Lower lobe of right lung (tissue), 2 donors: ENCODE results near the gene DCTN1. TPM values are rescaled to one million over a fixed set of nuclear protein-coding genes. Genes with fewer than 3 reads are reported as not detected.
"Not testable (repeated sequence)": the region's sequence is repeated elsewhere in the genome, so short reads cannot be mapped to it uniquely, and the experiment has no call there.

Experiments
- ATAC-seq, 2 donors: fragments of 200-7000 bp; cut with Tn5 transposase; one replicate each; pipeline ENCODE4 v1.9.1; 2020 to 2022; ENCODE audit warnings: mild to moderate bottlenecking in 2 of 2, moderate library complexity in 2 of 2
- DNase-seq: peaks from one replicate; pipeline ENCODE4 v3.0.0-alpha.2; 2020
- H3K27ac ChIP-seq: fragments of 200-600 bp; one replicate; pipeline ENCODE4 v1.8.0; 2022
- H3K27me3 ChIP-seq: fragments of 200-600 bp; one replicate; pipeline ENCODE4 v1.8.0; 2022; ENCODE audit warnings: low read depth
- H3K36me3 ChIP-seq: fragments of 200-600 bp; one replicate; pipeline ENCODE4 v1.8.0; 2022; ENCODE audit warnings: mild to moderate bottlenecking
- H3K4me1 ChIP-seq: fragments of 200-600 bp; one replicate; pipeline ENCODE4 v1.8.0; 2022
- H3K4me3 ChIP-seq: fragments of 200-600 bp; one replicate; pipeline ENCODE4 v1.8.0; 2022; ENCODE audit warnings: mild to moderate bottlenecking
- H3K9me3 ChIP-seq: fragments of 200-600 bp; one replicate; pipeline ENCODE4 v1.8.0; 2022
- CTCF ChIP-seq: fragments of 200-600 bp; IDR thresholded peaks from one replicate; pipeline ENCODE4 v1.8.0; 2022; ENCODE audit warnings: antibody characterized with exemption, mild to moderate bottlenecking
- intact Hi-C: fragments of 100-400 bp; cut with DNase I; formaldehyde crosslinking; loops from one replicate; pipeline ENCODE4 v1.11.0; 2022
- total RNA-seq: library from RNA; stranded (reverse); fragmentation: NEBNext Ultra II Directional; extraction: Animal tissue kit (Norgen Biotek cat#: 25700); gene quantifications from one replicate; pipeline ENCODE4 v1.2.1, GENCODE V29; 2021
- donor health status: DM: no; HTN: yes; CAD: no; lungs with severe emphysema.

DCTN1 gene
- total RNA-seq, 1 donor from 2014 or later, result 142 TPM

GRCh38 chr2:74345272-74345943 is 34.7 kb downstream of the DCTN1 start:
- no peak overlapping the region for H3K27ac ChIP-seq
- H3K9me3 ChIP-seq, result no peaks in the 10 kb centered on the region
- ATAC-seq (no peak), DNase-seq (no peak)
- no peak overlapping the region for H3K4me3 ChIP-seq
- TF ChIP-seq CTCF, result no peak
- H3K27me3 ChIP-seq, result no peaks in the 10 kb centered on the region
- H3K36me3 ChIP-seq, result no peaks in the 10 kb centered on the region
- H3K4me1 ChIP-seq, result no peaks in the 10 kb centered on the region
- intact Hi-C loops, result no loop called here

- Histone ChIP-seq H3K36me3 (no peaks in the 10 kb centered on the region), H3K9me3 (no peaks in the 10 kb centered on the region), H3K27me3 (no peaks in the 10 kb centered on the region), H3K4me1 (no peaks in the 10 kb centered on the region), H3K4me3 (no peak within 1 kb of the TSS), H3K27ac (no peak within 1 kb of the TSS)
- DNase-seq, result no peak
- intact Hi-C loops, result no loop called here
- ATAC-seq, result no peak
- no peak for TF ChIP-seq CTCF
Measured at GRCh38 chr2:74343316-74343715, 36.8 kb downstream of the DCTN1 start, which contains the start of gene SLC4A5. Gene SLC4A5 (minus strand): TSS chr2:74343416. CDS start chr2:74315023, 28,393 bp downstream.

GRCh38 chr2:74336227-74336626 is 43.9 kb downstream of the DCTN1 start:
- H3K4me3 ChIP-seq, H3K36me3 ChIP-seq, DNase-seq, ATAC-seq, H3K4me1 ChIP-seq, H3K9me3 ChIP-seq, H3K27me3 ChIP-seq, intact Hi-C loops, H3K27ac ChIP-seq: not testable (repeated sequence)

- Histone ChIP-seq H3K4me1 (no peaks in the 10 kb centered on the region), H3K27me3 (no peaks in the 10 kb centered on the region), H3K4me3 (no peak overlapping the region), H3K36me3 (no peaks in the 10 kb centered on the region), H3K27ac (no peak overlapping the region), H3K9me3 (no peaks in the 10 kb centered on the region)
- intact Hi-C loops, result no loop called here
- DNase-seq (peak; percentile 75), ATAC-seq (peak; percentile 91)
- peak; percentile 98 for TF ChIP-seq CTCF
Measured at GRCh38 chr2:74334931-74335333, 45.2 kb downstream of the DCTN1 start.

- no peaks in the 10 kb centered on the region for H3K27me3 ChIP-seq
- intact Hi-C loops, result no loop called here
- no peaks in the 10 kb centered on the region for H3K9me3 ChIP-seq
- no peak for TF ChIP-seq CTCF
- no peaks in the 10 kb centered on the region for H3K4me1 ChIP-seq
- no peaks in the 10 kb centered on the region for H3K36me3 ChIP-seq
- ATAC-seq, result no peak
- DNase-seq, result no peak
- no peak overlapping the region for H3K27ac ChIP-seq
- H3K4me3 ChIP-seq, result no peak overlapping the region
Measured at GRCh38 chr2:74333896-74334586, 46.1 kb downstream of the DCTN1 start.

- TF ChIP-seq CTCF, result peak; percentile 17
- no peaks in the 10 kb centered on the region for H3K36me3 ChIP-seq
- no peak overlapping the region for H3K4me3 ChIP-seq
- no peaks in the 10 kb centered on the region for H3K4me1 ChIP-seq
- no peak for DNase-seq
- no peak overlapping the region for H3K27ac ChIP-seq
- H3K27me3 ChIP-seq, result no peaks in the 10 kb centered on the region
- no peak for ATAC-seq
- intact Hi-C loops, result no loop called here
- H3K9me3 ChIP-seq, result no peaks in the 10 kb centered on the region
Measured at GRCh38 chr2:74333175-74333574, 46.9 kb downstream of the DCTN1 start.
